ENCODE measurements around the gene CCNL1.
"Not testable (repeated sequence)": the region's sequence is repeated elsewhere in the genome, so short reads cannot be mapped to it uniquely, and the experiment has no call there.

- TF ChIP-seq POLR2AphosphoS5 (IDR thresholded peaks at IDR 0.05; ENCODE audit: low read depth, low read length); CTCF (IDR thresholded peaks at IDR 0.05): not testable (repeated sequence)
These were observed 31.2 kb upstream of the CCNL1 start for GRCh38 chr3:157191149-157191548.

Measured in Panc1 (cell line).